ENCODE data around the gene LTBP1.

DNA sequence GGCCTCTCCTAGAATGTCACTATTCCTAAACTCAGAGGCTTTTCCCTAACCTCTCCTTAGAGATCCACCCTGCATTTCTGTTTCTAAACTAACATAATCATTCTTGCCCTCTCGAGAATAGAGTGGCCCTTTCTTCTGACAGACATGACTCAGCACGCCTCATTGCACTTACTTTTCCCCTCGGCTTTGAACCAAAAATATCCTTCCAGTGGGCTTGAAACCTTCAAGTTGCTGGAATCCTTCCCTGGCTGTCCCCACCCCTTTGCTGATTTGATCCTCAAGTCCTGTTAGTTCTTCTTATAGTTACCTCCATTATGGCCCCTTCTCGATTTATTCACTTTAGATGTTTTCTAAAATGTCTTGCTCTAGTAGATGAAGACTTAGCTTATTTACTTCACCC, 158.0 kb downstream of the LTBP1 start:
- TF ChIP-seq POLR2A (IDR thresholded peaks at IDR 0.05; ENCODE audit: insufficient read depth in 1 of 2, low read depth in 2 of 2, low read length in 2 of 2) (no peak), ZNF780A (CRISPR knock-in tag; IDR thresholded peaks at IDR 0.05) (no peak), REST (IDR thresholded peaks at IDR 0.05; ENCODE audit: borderline replicate concordance in 1 of 2, low read depth in 1 of 2, low read length in 2 of 2) (no peak)
- TF ChIP-seq, protein P1, sequence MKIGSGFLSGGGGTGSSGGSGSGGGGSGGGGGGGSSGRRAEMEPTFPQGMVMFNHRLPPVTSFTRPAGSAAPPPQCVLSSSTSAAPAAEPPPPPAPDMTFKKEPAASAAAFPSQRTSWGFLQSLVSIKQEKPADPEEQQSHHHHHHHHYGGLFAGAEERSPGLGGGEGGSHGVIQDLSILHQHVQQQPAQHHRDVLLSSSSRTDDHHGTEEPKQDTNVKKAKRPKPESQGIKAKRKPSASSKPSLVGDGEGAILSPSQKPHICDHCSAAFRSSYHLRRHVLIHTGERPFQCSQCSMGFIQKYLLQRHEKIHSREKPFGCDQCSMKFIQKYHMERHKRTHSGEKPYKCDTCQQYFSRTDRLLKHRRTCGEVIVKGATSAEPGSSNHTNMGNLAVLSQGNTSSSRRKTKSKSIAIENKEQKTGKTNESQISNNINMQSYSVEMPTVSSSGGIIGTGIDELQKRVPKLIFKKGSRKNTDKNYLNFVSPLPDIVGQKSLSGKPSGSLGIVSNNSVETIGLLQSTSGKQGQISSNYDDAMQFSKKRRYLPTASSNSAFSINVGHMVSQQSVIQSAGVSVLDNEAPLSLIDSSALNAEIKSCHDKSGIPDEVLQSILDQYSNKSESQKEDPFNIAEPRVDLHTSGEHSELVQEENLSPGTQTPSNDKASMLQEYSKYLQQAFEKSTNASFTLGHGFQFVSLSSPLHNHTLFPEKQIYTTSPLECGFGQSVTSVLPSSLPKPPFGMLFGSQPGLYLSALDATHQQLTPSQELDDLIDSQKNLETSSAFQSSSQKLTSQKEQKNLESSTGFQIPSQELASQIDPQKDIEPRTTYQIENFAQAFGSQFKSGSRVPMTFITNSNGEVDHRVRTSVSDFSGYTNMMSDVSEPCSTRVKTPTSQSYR (CRISPR knock-in tag; IDR thresholded peaks at IDR 0.05; ENCODE audit: borderline replicate concordance), result no peak

Data from HepG2 (cell line).